Measurements from ENCODE around the gene ZNF79.

DNA sequence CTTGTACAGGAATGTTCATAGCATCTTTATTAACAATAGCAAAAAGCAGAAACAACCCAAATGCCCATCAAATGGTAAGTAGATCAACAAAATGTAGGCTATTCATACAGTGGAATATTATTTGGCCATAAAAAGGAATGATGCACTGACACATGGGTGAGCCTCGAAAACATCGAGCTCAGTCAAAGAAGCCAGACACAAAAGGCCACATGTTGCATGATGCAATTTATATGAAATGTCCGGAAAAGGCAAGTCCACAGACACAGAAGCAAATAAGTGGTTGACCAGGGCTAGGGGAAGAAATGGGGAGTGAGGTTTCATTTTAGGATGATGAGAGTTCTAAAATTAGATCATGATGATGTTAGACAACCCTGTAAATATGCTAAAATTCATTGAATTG lies 43.7 kb upstream of the ZNF79 start:
- TF ChIP-seq, protein P1, sequence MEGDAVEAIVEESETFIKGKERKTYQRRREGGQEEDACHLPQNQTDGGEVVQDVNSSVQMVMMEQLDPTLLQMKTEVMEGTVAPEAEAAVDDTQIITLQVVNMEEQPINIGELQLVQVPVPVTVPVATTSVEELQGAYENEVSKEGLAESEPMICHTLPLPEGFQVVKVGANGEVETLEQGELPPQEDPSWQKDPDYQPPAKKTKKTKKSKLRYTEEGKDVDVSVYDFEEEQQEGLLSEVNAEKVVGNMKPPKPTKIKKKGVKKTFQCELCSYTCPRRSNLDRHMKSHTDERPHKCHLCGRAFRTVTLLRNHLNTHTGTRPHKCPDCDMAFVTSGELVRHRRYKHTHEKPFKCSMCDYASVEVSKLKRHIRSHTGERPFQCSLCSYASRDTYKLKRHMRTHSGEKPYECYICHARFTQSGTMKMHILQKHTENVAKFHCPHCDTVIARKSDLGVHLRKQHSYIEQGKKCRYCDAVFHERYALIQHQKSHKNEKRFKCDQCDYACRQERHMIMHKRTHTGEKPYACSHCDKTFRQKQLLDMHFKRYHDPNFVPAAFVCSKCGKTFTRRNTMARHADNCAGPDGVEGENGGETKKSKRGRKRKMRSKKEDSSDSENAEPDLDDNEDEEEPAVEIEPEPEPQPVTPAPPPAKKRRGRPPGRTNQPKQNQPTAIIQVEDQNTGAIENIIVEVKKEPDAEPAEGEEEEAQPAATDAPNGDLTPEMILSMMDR (IDR thresholded peaks at IDR 0.05), result no peak
- no peak for TF ChIP-seq POLR2A (IDR thresholded peaks at IDR 0.05)
- no peak for TF ChIP-seq POLR2AphosphoS5 (IDR thresholded peaks at IDR 0.05)
- no peak for TF ChIP-seq EP300 (IDR thresholded peaks at IDR 0.05)

Measured in upper lobe of left lung (tissue), 4 donors.